Activated CD4-positive, alpha-beta memory T cell treated with anti-CD3 and anti-CD28 coated beads, Interleukin-2, amount 10 ng/mL, durations not matched to agents 7 days and 5 days (primary cell): ENCODE measurements around the gene B4GALNT4. TPM values are rescaled to one million over a fixed set of nuclear protein-coding genes. Genes with fewer than 3 reads are reported as not detected.
"Not testable (repeated sequence)": the region's sequence is repeated elsewhere in the genome, so short reads cannot be mapped to it uniquely, and the experiment has no call there.

Source experiments
- CTCF ChIA-PET: fragments of 350-600 bp; sonication (Branson Sonifier 250); formaldehyde crosslinking; loops from one replicate; lab custom pipeline; 2021; ENCODE audit warnings: antibody characterized with exemption, inconsistent platforms; lab: Charles Lee
- POLR2A ChIA-PET: fragments of 350-600 bp; sonication (Branson Sonifier 250); formaldehyde crosslinking; loops from one replicate; lab custom pipeline; 2021; ENCODE audit warnings: antibody characterized with exemption; lab: Charles Lee
- DNase-seq: peaks from one replicate; pipeline ENCODE4 v3.0.0-alpha.2; 2020
- H3K27ac Mint-ChIP-seq: one replicate; pipeline ENCODE4 v1.8.0; 2021; ENCODE audit warnings: mild to moderate bottlenecking, mixed read lengths
- H3K27me3 Mint-ChIP-seq: one replicate; pipeline ENCODE4 v1.8.0; 2021; ENCODE audit warnings: mixed read lengths
- H3K36me3 Mint-ChIP-seq: one replicate; pipeline ENCODE4 v1.8.0; 2021; ENCODE audit warnings: low read depth, mixed read lengths
- H3K4me1 Mint-ChIP-seq: one replicate; pipeline ENCODE4 v1.8.0; 2021; ENCODE audit warnings: mixed read lengths
- H3K4me3 Mint-ChIP-seq: one replicate; pipeline ENCODE4 v1.8.0; 2021; ENCODE audit warnings: mild to moderate bottlenecking, mixed read lengths
- H3K9me3 Mint-ChIP-seq: one replicate; pipeline ENCODE4 v1.8.0; 2021; ENCODE audit warnings: mixed read lengths
- total RNA-seq, 2 experiments: library from RNA; stranded (reverse); gene quantifications; one replicate each; pipeline ENCODE4 v1.2.3, GENCODE V29; 2021

The B4GALNT4 gene
- total RNA-seq, 2 experiments from 2014 or later = 0.23 to 0.53 TPM

DNA sequence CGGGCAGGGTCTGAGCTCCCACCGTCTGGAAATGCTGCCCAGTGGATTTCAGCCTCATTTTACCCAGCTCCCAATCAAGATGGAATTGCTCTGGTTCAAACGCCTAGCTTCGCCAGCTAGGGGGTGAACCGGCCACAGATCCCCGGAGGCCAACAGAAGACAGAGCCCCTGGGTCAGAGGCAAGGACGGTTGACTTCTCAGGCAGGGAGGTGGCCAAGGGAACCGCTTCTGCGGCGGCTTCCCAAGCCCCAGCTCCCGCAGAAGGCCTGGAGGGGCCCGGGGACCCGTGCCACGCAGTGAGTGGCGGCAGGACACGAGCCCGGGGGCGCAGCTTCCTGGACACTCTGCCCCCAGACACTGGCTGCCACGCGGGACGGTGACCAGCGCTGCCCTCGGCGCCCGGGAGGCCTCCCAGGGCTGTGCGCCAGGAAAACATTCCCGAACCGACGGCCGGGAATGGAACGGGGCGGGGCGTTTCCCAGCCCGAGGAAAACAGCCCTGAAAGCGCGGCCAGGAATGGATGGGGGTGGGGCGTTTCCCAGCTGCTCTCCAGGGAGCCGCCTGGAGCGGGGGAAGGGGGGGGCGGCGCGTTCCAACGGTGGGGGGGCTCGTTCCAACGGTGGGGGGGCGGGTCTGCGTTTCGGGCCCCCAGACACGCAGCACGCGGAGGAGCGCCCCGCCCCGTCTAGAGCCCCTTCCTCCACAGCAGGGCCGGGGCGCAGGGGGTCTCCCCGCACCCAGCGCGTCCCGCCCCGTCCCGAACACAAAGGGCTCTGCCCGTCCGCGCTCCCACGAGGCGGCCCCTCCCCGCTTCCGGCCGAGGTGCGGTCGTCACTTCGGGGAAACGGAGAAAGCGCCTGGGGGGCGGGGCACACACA lies 13.5 kb upstream of the B4GALNT4 start:
- DNase-seq = peak; percentile 89
- Mint-ChIP-seq H3K36me3 (no peaks in the 10 kb centered on the region), H3K27ac (peak overlapping the region; percentile 95), H3K4me3 (peak overlapping the region; percentile 88), H3K9me3 (no peaks in the 10 kb centered on the region), H3K27me3 (peaks cover 12% of the 10 kb centered on the region), H3K4me1 (peaks cover 41% of the 10 kb centered on the region)
- CTCF ChIA-PET = interaction anchor here (1.2 to 2.4 kb wide), 14 partner anchors 8 to 107 kb away, joined by 3 to 16 read pairs (median 4); no protein-coding TSS in a partner anchor
- POLR2A ChIA-PET = interaction anchor here (0.6 to 2.5 kb wide), 22 partner anchors 9 to 149 kb away, joined by 3 to 85 read pairs (median 6); partner anchors contain the start of genes BET1L, IFITM1, IFITM3 and PGGHG

- ChIA-PET POLR2A (interaction anchor here (0.6 to 2.5 kb wide), 9 partner anchors 12 to 93 kb away, joined by 3 to 85 read pairs (median 8); partner anchors contain the start of genes IFITM1, IFITM3, PGGHG and PTDSS2), CTCF (interaction anchor here (1.5 to 1.9 kb wide), 2 partner anchors 41 to 51 kb away, joined by 3 to 14 read pairs; no protein-coding TSS in a partner anchor)
- H3K36me3 Mint-ChIP-seq = no peaks in the 10 kb centered on the region
- H3K4me3 Mint-ChIP-seq = no peak overlapping the region
- DNase-seq = no peak
- peaks cover 1% of the 10 kb centered on the region for H3K9me3 Mint-ChIP-seq
- H3K4me1 Mint-ChIP-seq = peaks cover 35% of the 10 kb centered on the region
- no peak overlapping the region for H3K27ac Mint-ChIP-seq
- H3K27me3 Mint-ChIP-seq = peaks cover 12% of the 10 kb centered on the region
These were observed 12.7 kb upstream of the B4GALNT4 start for GRCh38 chr11:356610-357009.

- H3K36me3 Mint-ChIP-seq = no peaks in the 10 kb centered on the region
- DNase-seq = no peak
- H3K4me1 Mint-ChIP-seq = peaks cover 31% of the 10 kb centered on the region
- ChIA-PET POLR2A (no interaction called here), CTCF (no interaction called here)
- H3K27me3 Mint-ChIP-seq = peaks cover 13% of the 10 kb centered on the region
- peaks cover 2% of the 10 kb centered on the region for H3K9me3 Mint-ChIP-seq
- H3K27ac Mint-ChIP-seq = no peak overlapping the region
- H3K4me3 Mint-ChIP-seq = no peak overlapping the region
These were observed 11.7 kb upstream of the B4GALNT4 start for GRCh38 chr11:357582-357981.

DNA sequence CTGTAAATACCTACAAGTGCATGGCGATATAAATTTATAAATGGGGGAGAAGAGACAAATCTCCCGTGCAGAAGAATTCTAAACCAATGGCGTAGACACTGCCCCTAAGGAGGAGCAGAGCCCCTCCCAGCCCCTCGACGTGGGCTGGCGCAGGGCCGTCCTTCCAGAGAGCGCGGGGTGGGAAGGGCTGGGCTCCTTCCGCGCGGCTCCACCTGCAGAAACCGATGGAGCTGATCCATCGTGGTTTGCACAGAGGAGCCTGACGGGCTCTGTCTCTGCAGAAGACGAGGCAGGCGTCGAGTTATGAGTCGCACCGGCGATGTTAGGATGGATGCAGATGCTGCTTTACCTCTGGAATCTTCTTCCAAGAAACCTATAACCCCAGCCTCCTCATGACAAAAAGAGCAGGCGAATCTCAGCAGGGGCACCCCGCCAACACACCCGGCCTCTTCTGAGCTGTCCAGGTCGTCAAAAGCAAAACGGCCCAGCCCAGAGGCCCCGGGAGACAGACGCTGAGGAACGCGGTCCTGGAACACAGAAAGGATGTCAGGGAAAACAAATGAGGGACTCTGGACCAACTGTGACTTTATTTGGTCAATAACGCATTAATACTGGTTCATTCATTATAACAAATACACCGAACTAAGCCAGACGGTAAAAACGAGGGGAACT lies 11.0 kb upstream of the B4GALNT4 start:
- no peak overlapping the region for H3K4me3 Mint-ChIP-seq
- peaks cover 24% of the 10 kb centered on the region for H3K4me1 Mint-ChIP-seq
- ChIA-PET CTCF (interaction anchor here (1.4 kb wide), 1 partner anchor 90 kb away, joined by 6 read pairs; no protein-coding TSS in a partner anchor), POLR2A (interaction anchor here (1.0 kb wide), 1 partner anchor 107 kb away, joined by 3 read pairs; no protein-coding TSS in a partner anchor)
- DNase-seq = no peak
- H3K27me3 Mint-ChIP-seq = peaks cover 13% of the 10 kb centered on the region
- H3K36me3 Mint-ChIP-seq = no peaks in the 10 kb centered on the region
- peaks cover 2% of the 10 kb centered on the region for H3K9me3 Mint-ChIP-seq
- no peak overlapping the region for H3K27ac Mint-ChIP-seq

- peak; percentile 30 for DNase-seq
- H3K4me3 Mint-ChIP-seq = no peak overlapping the region
- peaks cover 16% of the 10 kb centered on the region for H3K4me1 Mint-ChIP-seq
- peaks cover 7% of the 10 kb centered on the region for H3K27me3 Mint-ChIP-seq
- ChIA-PET CTCF (interaction anchor here (0.9 to 1.4 kb wide), 5 partner anchors 42 to 109 kb away, joined by 3 to 6 read pairs (median 4); no protein-coding TSS in a partner anchor), POLR2A (interaction anchor here (0.9 to 1.0 kb wide), 4 partner anchors 53 to 108 kb away, joined by 3 to 8 read pairs (median 3); no protein-coding TSS in a partner anchor)
- no peaks in the 10 kb centered on the region for H3K36me3 Mint-ChIP-seq
- no peak overlapping the region for H3K27ac Mint-ChIP-seq
- H3K9me3 Mint-ChIP-seq = peaks cover 2% of the 10 kb centered on the region
These were observed 10.1 kb upstream of the B4GALNT4 start for GRCh38 chr11:359181-359714.

DNA sequence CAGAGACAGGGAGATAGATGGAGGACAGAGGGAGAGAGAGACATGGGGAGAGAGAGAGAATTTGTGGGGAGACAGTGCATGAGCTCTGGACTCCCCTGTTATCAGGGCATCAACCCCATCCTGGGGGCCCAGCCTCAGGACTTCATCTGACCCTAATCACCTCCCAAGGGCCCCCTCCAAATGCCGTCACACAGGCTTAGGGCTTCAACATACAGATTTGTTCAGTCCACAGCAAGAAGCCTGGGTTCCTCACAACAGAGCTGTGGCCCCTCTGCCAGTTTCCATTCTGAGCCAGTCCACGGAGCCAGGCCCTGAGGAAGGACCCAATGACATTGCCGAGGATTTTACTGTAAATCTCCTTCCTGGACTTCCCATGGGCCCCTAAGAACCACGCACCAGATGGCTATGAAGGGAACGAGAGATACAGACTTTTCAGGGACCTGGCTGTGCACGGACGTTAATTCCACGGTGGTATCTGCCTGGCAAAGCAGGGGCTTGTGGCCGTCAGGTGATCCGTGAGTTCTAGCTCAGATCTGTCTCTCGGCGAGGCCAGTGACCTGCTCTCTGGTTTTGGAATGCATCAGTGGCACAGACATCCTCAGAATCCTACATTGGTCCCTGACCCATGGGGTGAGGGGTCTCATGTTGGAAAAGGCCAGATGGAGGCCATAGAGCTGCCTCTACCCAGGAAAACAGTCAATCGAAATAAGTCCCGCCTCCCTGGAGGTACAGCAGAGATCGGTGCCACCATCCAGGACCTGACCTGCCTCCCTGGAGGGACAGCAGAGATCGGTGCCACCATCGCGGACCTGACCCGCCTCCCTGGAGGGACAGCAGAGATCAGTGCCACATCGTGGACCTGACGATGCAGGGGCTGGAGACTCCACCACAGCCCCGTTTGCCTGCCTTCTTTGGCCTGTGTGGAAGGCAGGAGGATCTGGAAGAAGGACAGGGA lies 8.7 kb upstream of the B4GALNT4 start:
- Mint-ChIP-seq H3K9me3 (peaks cover 2% of the 10 kb centered on the region), H3K36me3 (no peaks in the 10 kb centered on the region), H3K27me3 (peaks cover 14% of the 10 kb centered on the region), H3K27ac (no peak overlapping the region), H3K4me1 (peaks cover 7% of the 10 kb centered on the region), H3K4me3 (no peak overlapping the region)
- no peak for DNase-seq
- POLR2A ChIA-PET = interaction anchor here (0.9 kb wide), 1 partner anchor 110 kb away, joined by 3 read pairs; no protein-coding TSS in a partner anchor
- CTCF ChIA-PET = interaction anchor here (0.5 to 4.1 kb wide), 3 partner anchors 48 to 55 kb away, joined by 3 to 32 read pairs (median 4); partner anchors contain the start of gene SIGIRR

DNA sequence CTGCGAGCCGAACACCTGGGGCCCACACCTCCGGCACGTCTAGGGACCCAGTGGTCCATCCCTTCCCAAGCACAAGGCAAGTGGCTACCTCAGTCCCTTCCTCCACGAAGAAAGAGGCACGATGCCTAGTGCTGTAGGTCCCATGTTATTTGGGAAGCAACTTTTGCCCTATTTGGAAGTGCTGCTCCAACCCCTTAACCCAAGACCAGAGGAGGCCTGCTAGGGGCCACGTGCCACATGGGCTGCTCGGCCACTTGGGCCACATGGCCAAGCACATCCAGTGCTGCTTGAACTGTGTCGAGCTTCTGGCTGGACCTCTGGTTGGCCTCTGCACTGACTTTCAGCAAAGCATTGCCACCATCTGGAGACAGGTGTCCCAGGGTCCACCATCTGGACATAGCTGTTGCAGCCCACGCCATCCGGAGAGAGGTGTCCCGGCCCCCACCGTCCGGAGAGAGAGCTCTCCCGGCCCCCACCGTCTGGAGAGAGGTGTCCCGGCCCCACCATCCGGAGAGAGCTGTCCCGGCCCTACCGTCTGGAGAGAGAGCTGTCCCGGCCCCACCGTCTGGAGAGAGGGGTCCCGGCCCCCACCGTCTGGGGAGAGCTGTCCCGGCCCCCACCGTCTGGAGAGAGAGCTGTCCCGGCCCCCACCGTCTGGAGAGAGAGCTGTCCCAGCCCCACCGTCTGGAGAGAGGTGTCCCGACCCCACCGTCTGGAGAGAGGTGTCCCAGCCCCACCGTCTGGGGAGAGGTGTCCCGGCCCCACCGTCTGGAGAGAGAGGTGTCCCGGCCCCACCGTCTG lies 6.5 kb upstream of the B4GALNT4 start:
- H3K27ac Mint-ChIP-seq = no peak overlapping the region
- ChIA-PET POLR2A (interaction anchor here (1.1 to 1.2 kb wide), 2 partner anchors 85 to 156 kb away, joined by 3 read pairs; partner anchors contain the start of genes BET1L and RIC8A), CTCF (interaction anchor here (0.7 to 4.4 kb wide), 12 partner anchors 8 to 155 kb away, joined by 3 to 36 read pairs (median 4); partner anchors contain the start of genes BET1L and RIC8A)
- peaks cover 2% of the 10 kb centered on the region for H3K9me3 Mint-ChIP-seq
- no peaks in the 10 kb centered on the region for H3K36me3 Mint-ChIP-seq
- peaks cover 29% of the 10 kb centered on the region for H3K27me3 Mint-ChIP-seq
- H3K4me3 Mint-ChIP-seq = no peak overlapping the region
- no peak for DNase-seq
- H3K4me1 Mint-ChIP-seq = peaks cover 7% of the 10 kb centered on the region

GRCh38 chr11:363443-363805 lies 5.9 kb upstream of the B4GALNT4 start:
- ChIA-PET CTCF (interaction anchor here (0.7 to 4.4 kb wide), 13 partner anchors 8 to 198 kb away, joined by 3 to 36 read pairs (median 5); partner anchors contain the start of gene NLRP6), POLR2A (interaction anchor here (1.1 to 1.2 kb wide), 3 partner anchors 85 to 156 kb away, joined by 3 read pairs; partner anchors contain the start of genes BET1L and RIC8A)
- H3K27me3 Mint-ChIP-seq = peaks cover 35% of the 10 kb centered on the region
- DNase-seq, H3K36me3 Mint-ChIP-seq, H3K9me3 Mint-ChIP-seq, H3K4me3 Mint-ChIP-seq, H3K27ac Mint-ChIP-seq, H3K4me1 Mint-ChIP-seq: not testable (repeated sequence)

DNA sequence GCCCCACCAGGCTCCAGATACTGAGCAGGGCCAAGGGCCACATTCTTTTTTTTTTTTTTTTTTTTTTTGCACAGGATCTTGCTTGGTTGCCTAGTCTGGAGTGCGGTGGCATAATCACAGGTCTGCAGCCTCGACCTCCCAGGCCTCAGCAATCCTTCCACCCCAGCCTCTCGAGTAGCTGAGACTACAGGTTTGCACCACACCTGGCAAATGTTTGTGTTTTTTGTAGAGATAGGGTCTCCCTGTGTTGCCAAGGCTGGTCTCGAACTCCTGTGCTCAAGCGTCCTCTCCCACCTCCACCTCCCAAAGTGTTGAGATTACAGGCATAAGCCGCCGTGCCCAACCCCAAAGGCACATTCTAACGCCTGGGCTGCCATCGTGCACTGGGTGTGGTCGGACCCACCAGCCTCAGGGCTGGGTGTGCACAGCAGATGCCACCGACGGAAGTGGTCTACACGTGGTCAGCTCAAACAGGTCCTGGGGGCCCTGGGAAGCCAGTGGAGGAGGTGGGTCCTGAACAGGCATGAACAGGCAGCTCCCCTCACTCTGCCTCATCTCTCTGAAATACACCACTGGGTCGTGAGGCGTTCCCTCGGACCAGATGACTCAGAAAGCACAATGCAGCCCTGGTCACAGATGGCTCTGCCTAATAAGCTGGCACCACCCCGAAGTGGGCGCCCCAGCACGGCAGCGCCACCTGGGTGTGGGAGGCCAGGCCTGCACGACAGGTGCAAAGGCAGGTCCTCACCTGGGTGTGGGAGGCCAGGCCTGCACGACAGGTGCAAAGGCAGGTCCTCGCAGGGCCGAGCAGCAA lies 5.1 kb upstream of the B4GALNT4 start:
- Mint-ChIP-seq H3K9me3 (peaks cover 2% of the 10 kb centered on the region), H3K27ac (no peak overlapping the region), H3K36me3 (peaks cover 2% of the 10 kb centered on the region), H3K4me3 (no peak overlapping the region), H3K27me3 (peaks cover 38% of the 10 kb centered on the region), H3K4me1 (peaks cover 9% of the 10 kb centered on the region)
- ChIA-PET CTCF (interaction anchor here (0.7 to 4.4 kb wide), 14 partner anchors 9 to 197 kb away, joined by 3 to 36 read pairs (median 4); partner anchors contain the start of gene NLRP6), POLR2A (interaction anchor here (0.8 to 1.5 kb wide), 5 partner anchors 37 to 122 kb away, joined by 3 to 4 read pairs (median 3); no protein-coding TSS in a partner anchor)
- peak; percentile 62 for DNase-seq
